Measurements from ENCODE around the gene NTM. TPM values are rescaled to one million over a fixed set of nuclear protein-coding genes. Genes with fewer than 3 reads are reported as not detected.

NTM gene
- total RNA-seq, 1 experiment from 2014 or later: 9.9 TPM

GRCh38 chr11:131744847-131745246 lies 374.4 kb downstream of the NTM start:
- H3K9me3 Mint-ChIP-seq: no peaks in the 10 kb centered on the region
- no peaks in the 10 kb centered on the region for H3K9me3 ChIP-seq (ENCODE audit: control insufficient read depth, low read depth, low read length)
- H3K23ac ChIP-seq (ENCODE audit: insufficient read length, low read depth, low read length): no peak overlapping the region
- no CpG with 5 or more reads among the region's 8 CpGs for WGBS (ENCODE audit: extremely low coverage, insufficient read length, low lambda C conversion rate)
- H3K36me3 Mint-ChIP-seq (ENCODE audit: insufficient read depth in 1 of 3, low read depth in 3 of 3): no peaks in the 10 kb centered on the region
- no peak for TF ChIP-seq CTCF (conservative IDR thresholded peaks at IDR 0.05)
- H3K4ac ChIP-seq (ENCODE audit: low read depth, low read length): no peak overlapping the region
- no peaks in the 10 kb centered on the region for H4K20me1 ChIP-seq (ENCODE audit: control insufficient read depth, insufficient read depth, insufficient read length)
- H3K4me1 Mint-ChIP-seq: peaks cover 11 to 12% of the 10 kb centered on the region in 2 experiments; a peak in 3 of 4 replicates
- no peak overlapping the region for H2AK5ac ChIP-seq (ENCODE audit: insufficient read length, low read length)
- no peak overlapping the region for H3K27ac Mint-ChIP-seq
- H3K4me3 Mint-ChIP-seq: no peak overlapping the region
- H3K27me3 ChIP-seq (ENCODE audit: insufficient read depth, low read length): no peaks in the 10 kb centered on the region
- no peak overlapping the region for H3T11ph ChIP-seq (ENCODE audit: low read length)
- no peak overlapping the region for H2BK120ac ChIP-seq (ENCODE audit: low read depth, low read length, poor library complexity, severe bottlenecking)
- no peak for DNase-seq
- H3K9ac ChIP-seq (ENCODE audit: extremely low read depth, insufficient read length, low read length): no peak overlapping the region
- H3K79me1 ChIP-seq (ENCODE audit: insufficient read depth, low read depth, low read length, poor library complexity, severe bottlenecking): no peaks in the 10 kb centered on the region
- no peaks in the 10 kb centered on the region for H3K79me2 ChIP-seq (ENCODE audit: insufficient read depth, low read length)
- no peak overlapping the region for H2BK5ac ChIP-seq (ENCODE audit: insufficient read length, low read length)
- H3K14ac ChIP-seq (ENCODE audit: insufficient read depth, low read length): no peak overlapping the region
- H3K4me1 ChIP-seq (ENCODE audit: insufficient read depth, low read length): 0 out of 2 replicates have a peak, but pooled peaks cover 2% of the 10 kb centered on the region
- no peak overlapping the region for H2BK15ac ChIP-seq (ENCODE audit: low read depth, low read length)
- H2AFZ ChIP-seq (ENCODE audit: low read length): no peak overlapping the region
- no peak overlapping the region for H3K56ac ChIP-seq (ENCODE audit: insufficient read length, low read depth, low read length)
- no peak overlapping the region for H2BK12ac ChIP-seq (ENCODE audit: insufficient read length, low read depth, low read length)
- no peak overlapping the region for H2BK20ac ChIP-seq (ENCODE audit: low read depth, low read length, poor library complexity, severe bottlenecking)
- no peak overlapping the region for H4K8ac ChIP-seq (replicated peaks; ENCODE audit: insufficient read length, low read depth, low read length)
- H3K23me2 ChIP-seq (ENCODE audit: insufficient read length, low read depth, low read length, poor library complexity, severe bottlenecking): no peaks in the 10 kb centered on the region
- H4K91ac ChIP-seq (ENCODE audit: insufficient read length, low read depth, low read length): no peak overlapping the region
- no peak overlapping the region for H3K18ac ChIP-seq (ENCODE audit: insufficient read length, low read depth, low read length)
- H3K4me2 ChIP-seq (ENCODE audit: insufficient read depth, insufficient read length, low read length): no peak overlapping the region
- no peak overlapping the region for H3K27ac ChIP-seq (ENCODE audit: insufficient read length, low read depth, low read length)
- no peaks in the 10 kb centered on the region for H3K27me3 Mint-ChIP-seq (ENCODE audit: low read depth)
- H4K5ac ChIP-seq (ENCODE audit: insufficient read length, low read depth, low read length): no peak overlapping the region
